Panc1 (cell line): ENCODE measurements around the gene TMEM141.

Experiments
- POLR2AphosphoS5 ChIP-seq: IDR thresholded peaks from 2 replicates; pipeline ENCODE4 v1.6.1; 2012; ENCODE audit warnings: mild to moderate bottlenecking, low read depth, low read length, moderate library complexity
- SIN3A ChIP-seq: IDR thresholded peaks from 2 replicates; pipeline ENCODE4 v1.6.1; 2012; ENCODE audit warnings: low read depth, mild to moderate bottlenecking, low read length, moderate library complexity, borderline replicate concordance; ENCODE audit not compliant: insufficient read depth
- TF ChIP-seq, protein P1 (sequence below): fragments of 450-650 bp; IDR thresholded peaks from 2 replicates; pipeline ENCODE4 v1.5.1; 2017; ENCODE audit warnings: mild to moderate bottlenecking
- TF ChIP-seq, protein P2 (sequence below), 2 experiments: IDR thresholded peaks; 2 replicates each; pipeline ENCODE4 v1.6.1; 2011 to 2012; ENCODE audit warnings: low read depth in 2 of 2, control low read depth in 1 of 2, low read length in 1 of 2, mild to moderate bottlenecking in 1 of 2, moderate library complexity in 1 of 2; ENCODE audit not compliant: insufficient read depth in 1 of 2

DNA sequence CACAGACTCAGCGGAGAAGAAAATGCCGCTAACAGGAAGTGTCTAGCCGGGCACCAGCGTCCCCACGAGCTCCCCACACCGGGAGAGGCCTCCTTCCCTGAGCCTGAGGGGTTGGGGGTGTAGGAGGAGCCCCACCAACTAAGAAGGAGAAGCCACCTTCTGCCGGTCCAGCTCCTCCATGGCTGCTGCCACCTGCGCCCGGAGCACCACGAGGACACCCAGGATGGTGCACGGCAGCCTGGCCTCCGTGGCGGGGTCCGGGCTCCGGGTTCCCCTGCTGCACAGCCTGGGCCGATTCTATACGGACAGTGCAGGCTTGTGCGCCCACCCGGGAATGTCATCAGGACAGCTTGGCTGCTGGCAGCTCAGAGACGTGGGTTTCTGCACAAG is 33.4 kb upstream of the TMEM141 start:
- TF ChIP-seq, protein P1, sequence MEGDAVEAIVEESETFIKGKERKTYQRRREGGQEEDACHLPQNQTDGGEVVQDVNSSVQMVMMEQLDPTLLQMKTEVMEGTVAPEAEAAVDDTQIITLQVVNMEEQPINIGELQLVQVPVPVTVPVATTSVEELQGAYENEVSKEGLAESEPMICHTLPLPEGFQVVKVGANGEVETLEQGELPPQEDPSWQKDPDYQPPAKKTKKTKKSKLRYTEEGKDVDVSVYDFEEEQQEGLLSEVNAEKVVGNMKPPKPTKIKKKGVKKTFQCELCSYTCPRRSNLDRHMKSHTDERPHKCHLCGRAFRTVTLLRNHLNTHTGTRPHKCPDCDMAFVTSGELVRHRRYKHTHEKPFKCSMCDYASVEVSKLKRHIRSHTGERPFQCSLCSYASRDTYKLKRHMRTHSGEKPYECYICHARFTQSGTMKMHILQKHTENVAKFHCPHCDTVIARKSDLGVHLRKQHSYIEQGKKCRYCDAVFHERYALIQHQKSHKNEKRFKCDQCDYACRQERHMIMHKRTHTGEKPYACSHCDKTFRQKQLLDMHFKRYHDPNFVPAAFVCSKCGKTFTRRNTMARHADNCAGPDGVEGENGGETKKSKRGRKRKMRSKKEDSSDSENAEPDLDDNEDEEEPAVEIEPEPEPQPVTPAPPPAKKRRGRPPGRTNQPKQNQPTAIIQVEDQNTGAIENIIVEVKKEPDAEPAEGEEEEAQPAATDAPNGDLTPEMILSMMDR, result no peak
- TF ChIP-seq, protein P2, sequence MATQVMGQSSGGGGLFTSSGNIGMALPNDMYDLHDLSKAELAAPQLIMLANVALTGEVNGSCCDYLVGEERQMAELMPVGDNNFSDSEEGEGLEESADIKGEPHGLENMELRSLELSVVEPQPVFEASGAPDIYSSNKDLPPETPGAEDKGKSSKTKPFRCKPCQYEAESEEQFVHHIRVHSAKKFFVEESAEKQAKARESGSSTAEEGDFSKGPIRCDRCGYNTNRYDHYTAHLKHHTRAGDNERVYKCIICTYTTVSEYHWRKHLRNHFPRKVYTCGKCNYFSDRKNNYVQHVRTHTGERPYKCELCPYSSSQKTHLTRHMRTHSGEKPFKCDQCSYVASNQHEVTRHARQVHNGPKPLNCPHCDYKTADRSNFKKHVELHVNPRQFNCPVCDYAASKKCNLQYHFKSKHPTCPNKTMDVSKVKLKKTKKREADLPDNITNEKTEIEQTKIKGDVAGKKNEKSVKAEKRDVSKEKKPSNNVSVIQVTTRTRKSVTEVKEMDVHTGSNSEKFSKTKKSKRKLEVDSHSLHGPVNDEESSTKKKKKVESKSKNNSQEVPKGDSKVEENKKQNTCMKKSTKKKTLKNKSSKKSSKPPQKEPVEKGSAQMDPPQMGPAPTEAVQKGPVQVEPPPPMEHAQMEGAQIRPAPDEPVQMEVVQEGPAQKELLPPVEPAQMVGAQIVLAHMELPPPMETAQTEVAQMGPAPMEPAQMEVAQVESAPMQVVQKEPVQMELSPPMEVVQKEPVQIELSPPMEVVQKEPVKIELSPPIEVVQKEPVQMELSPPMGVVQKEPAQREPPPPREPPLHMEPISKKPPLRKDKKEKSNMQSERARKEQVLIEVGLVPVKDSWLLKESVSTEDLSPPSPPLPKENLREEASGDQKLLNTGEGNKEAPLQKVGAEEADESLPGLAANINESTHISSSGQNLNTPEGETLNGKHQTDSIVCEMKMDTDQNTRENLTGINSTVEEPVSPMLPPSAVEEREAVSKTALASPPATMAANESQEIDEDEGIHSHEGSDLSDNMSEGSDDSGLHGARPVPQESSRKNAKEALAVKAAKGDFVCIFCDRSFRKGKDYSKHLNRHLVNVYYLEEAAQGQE (IDR thresholded peaks at IDR 0.05; ENCODE audit: insufficient read depth in 1 of 2, low read depth in 2 of 2, low read length in 1 of 2), result no peak
- no peak for TF ChIP-seq SIN3A
- no peak for TF ChIP-seq POLR2AphosphoS5
